ENCODE measurements around the gene BANF2.

BANF2 gene

DNA sequence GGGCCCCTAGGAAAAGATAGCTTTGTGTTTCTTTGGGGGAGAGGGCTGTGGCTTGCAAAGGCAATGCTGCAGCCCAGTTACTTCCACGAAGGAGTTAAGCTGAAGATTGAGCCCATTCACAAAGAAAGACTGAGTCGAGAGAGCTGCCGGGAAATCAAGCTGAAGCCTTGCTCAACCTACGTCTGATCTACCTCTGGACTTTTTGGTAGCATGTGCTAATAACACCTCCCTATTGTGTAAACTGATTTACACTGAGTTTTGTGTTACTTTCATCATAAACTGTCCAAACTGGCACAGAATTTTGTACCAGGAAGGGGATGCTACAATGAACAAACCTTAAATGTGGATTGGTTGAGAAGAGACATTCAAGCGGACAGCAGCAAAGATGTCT lies 23.5 kb downstream of the BANF2 start:
- TF ChIP-seq, protein P1, sequence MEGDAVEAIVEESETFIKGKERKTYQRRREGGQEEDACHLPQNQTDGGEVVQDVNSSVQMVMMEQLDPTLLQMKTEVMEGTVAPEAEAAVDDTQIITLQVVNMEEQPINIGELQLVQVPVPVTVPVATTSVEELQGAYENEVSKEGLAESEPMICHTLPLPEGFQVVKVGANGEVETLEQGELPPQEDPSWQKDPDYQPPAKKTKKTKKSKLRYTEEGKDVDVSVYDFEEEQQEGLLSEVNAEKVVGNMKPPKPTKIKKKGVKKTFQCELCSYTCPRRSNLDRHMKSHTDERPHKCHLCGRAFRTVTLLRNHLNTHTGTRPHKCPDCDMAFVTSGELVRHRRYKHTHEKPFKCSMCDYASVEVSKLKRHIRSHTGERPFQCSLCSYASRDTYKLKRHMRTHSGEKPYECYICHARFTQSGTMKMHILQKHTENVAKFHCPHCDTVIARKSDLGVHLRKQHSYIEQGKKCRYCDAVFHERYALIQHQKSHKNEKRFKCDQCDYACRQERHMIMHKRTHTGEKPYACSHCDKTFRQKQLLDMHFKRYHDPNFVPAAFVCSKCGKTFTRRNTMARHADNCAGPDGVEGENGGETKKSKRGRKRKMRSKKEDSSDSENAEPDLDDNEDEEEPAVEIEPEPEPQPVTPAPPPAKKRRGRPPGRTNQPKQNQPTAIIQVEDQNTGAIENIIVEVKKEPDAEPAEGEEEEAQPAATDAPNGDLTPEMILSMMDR (IDR thresholded peaks at IDR 0.05) = no peak
- Histone ChIP-seq H3K4me2 (ENCODE audit: low read length) (no peak overlapping the region), H3K9ac (no peak overlapping the region), H3K9me3 (ENCODE audit: control insufficient read depth, low read length) (no peaks in the 10 kb centered on the region), H3K4me1 (no peaks in the 10 kb centered on the region), H3K27ac (no peak overlapping the region), H3K4me3 (ENCODE audit: low read depth, low read length) (no peak overlapping the region), H2AFZ (no peak overlapping the region), H3K27me3 (ENCODE audit: control insufficient read depth, insufficient read depth, low read length) (no peaks in the 10 kb centered on the region), H3K36me3 (ENCODE audit: control insufficient read depth, insufficient read depth, low read length) (no peaks in the 10 kb centered on the region), H3K79me2 (no peaks in the 10 kb centered on the region)

DNA sequence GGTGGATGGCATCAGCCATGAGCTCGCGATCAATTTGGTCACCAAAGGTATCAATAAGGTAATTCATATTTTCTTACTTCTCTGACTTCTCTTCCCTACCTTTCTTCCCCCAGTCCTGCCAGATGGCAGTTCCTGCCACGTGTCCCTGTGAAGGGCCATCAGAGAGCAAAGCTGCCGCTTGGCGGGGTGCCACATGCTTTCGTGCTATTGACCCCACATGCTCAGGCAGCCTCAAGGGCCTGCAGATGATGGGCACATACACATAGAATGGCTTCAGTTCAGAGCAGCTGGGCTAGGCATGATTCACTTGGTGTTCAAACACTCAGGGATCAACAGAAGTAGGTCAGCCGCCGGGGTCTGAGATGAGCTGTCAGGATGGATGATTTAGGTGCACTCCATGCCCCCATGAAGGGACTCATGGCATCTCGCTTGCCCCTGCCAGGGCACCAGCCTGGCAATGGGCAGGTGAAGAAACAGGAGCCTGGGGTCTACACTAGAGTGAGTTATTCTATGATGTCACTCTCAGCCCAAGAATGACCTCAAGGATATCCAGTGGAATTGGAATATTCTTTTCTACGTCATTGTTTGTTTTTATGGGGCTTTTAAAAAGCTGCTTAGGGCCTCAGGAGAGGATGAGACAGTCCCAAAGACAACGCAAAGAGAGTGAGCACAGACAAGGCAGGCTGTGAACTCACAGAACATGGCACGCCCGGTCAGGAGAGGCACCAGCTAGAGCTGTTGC lies 25.5 kb downstream of the BANF2 start:
- TF ChIP-seq, protein P1 (IDR thresholded peaks at IDR 0.05) = no peak
- no peaks in the 10 kb centered on the region for H3K79me2 ChIP-seq
- no peak overlapping the region for H2AFZ ChIP-seq
- H3K27ac ChIP-seq = no peak overlapping the region
- H3K4me2 ChIP-seq (ENCODE audit: low read length) = no peak overlapping the region
- H3K9me3 ChIP-seq (ENCODE audit: control insufficient read depth, low read length) = no peaks in the 10 kb centered on the region
- H3K4me3 ChIP-seq (ENCODE audit: low read depth, low read length) = no peak overlapping the region
- no peaks in the 10 kb centered on the region for H3K27me3 ChIP-seq (ENCODE audit: control insufficient read depth, insufficient read depth, low read length)
- H3K4me1 ChIP-seq = no peaks in the 10 kb centered on the region
- H3K36me3 ChIP-seq (ENCODE audit: control insufficient read depth, insufficient read depth, low read length) = no peaks in the 10 kb centered on the region
- H3K9ac ChIP-seq = no peak overlapping the region

DNA sequence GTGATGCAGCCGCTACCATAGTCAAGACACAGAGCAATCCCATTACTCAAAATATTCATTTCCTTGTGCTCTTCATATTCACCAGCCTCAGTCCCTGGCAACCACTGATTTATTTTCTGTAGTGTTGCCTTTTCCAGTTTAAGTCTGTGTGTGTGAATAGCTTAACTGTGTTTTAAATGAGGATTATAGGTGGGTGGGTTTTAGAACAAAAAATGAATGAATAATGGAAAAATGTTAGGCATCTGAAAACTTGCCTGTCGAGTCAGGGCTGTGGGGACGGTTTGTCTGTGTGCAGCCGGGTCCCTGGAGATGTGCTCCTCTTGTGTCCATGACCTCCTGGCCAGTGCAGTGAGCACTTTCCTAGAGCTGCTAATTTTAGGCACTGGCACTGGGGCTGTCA lies 27.1 kb downstream of the BANF2 start:
- Histone ChIP-seq H2AFZ (no peak overlapping the region), H3K4me2 (ENCODE audit: low read length) (no peak overlapping the region), H3K4me1 (no peaks in the 10 kb centered on the region), H3K27ac (no peak overlapping the region), H3K79me2 (no peaks in the 10 kb centered on the region), H3K4me3 (ENCODE audit: low read depth, low read length) (no peak overlapping the region), H3K36me3 (ENCODE audit: control insufficient read depth, insufficient read depth, low read length) (no peaks in the 10 kb centered on the region), H3K9me3 (ENCODE audit: control insufficient read depth, low read length) (no peaks in the 10 kb centered on the region), H3K9ac (no peak overlapping the region), H3K27me3 (ENCODE audit: control insufficient read depth, insufficient read depth, low read length) (no peaks in the 10 kb centered on the region)
- TF ChIP-seq, protein P1 (IDR thresholded peaks at IDR 0.05) = no peak

DNA sequence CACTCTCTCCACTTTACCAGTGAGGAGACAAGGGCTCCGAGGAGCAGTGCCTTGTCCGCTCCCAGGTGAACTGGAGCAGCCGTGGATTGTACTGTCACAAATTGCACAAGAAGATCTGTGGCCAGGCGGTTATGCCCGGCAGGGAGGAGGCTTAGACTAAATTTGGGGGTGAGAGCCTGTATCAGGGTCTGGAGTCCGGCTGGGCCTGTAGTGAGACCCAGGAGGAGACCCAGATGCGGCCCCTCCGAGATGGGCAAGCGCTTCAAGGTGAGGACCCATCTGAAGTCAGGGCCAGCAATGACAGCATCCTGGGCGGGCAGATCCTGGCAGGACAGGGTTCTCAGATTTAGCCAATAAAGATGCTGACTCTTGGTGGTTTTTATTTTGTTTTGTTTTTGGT lies 27.6 kb downstream of the BANF2 start:
- no peak overlapping the region for H3K4me3 ChIP-seq (ENCODE audit: low read depth, low read length)
- no peak overlapping the region for H3K9ac ChIP-seq
- H3K4me2 ChIP-seq (ENCODE audit: low read length) = no peak overlapping the region
- no peaks in the 10 kb centered on the region for H3K36me3 ChIP-seq (ENCODE audit: control insufficient read depth, insufficient read depth, low read length)
- H2AFZ ChIP-seq = no peak overlapping the region
- no peaks in the 10 kb centered on the region for H3K4me1 ChIP-seq
- H3K79me2 ChIP-seq = no peaks in the 10 kb centered on the region
- TF ChIP-seq, protein P1 (IDR thresholded peaks at IDR 0.05) = no peak
- no peaks in the 10 kb centered on the region for H3K27me3 ChIP-seq (ENCODE audit: control insufficient read depth, insufficient read depth, low read length)
- no peak overlapping the region for H3K27ac ChIP-seq
- H3K9me3 ChIP-seq (ENCODE audit: control insufficient read depth, low read length) = no peaks in the 10 kb centered on the region

DNA sequence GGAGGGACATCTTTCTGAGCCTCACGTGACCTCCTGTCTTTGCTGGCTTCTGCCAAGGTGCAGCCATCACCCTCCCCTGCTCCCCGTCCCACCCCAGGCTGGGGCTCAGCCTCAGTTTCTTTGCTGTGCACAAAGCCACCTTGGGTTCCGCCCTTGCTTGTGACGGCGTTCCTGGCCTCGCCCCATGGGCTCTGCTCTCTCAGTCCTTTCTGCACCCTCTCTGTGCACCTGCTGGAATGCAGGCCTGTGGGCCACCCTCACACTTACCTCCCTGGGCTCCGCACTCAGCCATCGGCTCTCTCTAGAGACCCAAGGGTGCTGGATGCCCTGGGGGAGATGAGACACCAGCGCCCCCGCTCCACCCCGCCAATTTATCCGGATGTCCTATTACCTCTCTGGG lies 28.3 kb downstream of the BANF2 start:
- Histone ChIP-seq H3K27me3 (ENCODE audit: control insufficient read depth, insufficient read depth, low read length) (no peaks in the 10 kb centered on the region), H3K9ac (no peak overlapping the region), H3K4me1 (no peaks in the 10 kb centered on the region), H3K4me3 (ENCODE audit: low read depth, low read length) (no peak overlapping the region), H3K36me3 (ENCODE audit: control insufficient read depth, insufficient read depth, low read length) (no peaks in the 10 kb centered on the region), H2AFZ (no peak overlapping the region), H3K79me2 (no peaks in the 10 kb centered on the region), H3K4me2 (ENCODE audit: low read length) (no peak overlapping the region), H3K9me3 (ENCODE audit: control insufficient read depth, low read length) (no peaks in the 10 kb centered on the region), H3K27ac (no peak overlapping the region)
- TF ChIP-seq, protein P1 (IDR thresholded peaks at IDR 0.05) = no peak

Measured in parathyroid adenoma (tissue), 2 donors.